GM23338 (cell line): Measurements from ENCODE around the gene NDC1. TPM values are rescaled to one million over a fixed set of nuclear protein-coding genes. Genes with fewer than 3 reads are reported as not detected.

Experiments used
- ATAC-seq: fragments of 200-7000 bp; cut with Tn5 transposase; 3 replicates; pipeline ENCODE4 v1.9.1; 2020
- DNase-seq: peaks from one replicate; pipeline ENCODE4 v3.0.0-alpha.2; 2015; ENCODE audit warnings: low spot score
- H2AFZ ChIP-seq: fragments of 200-600 bp; sonication (generic); 2 replicates; pipeline ENCODE4 v1.8.0; 2016; ENCODE audit warnings: antibody characterized with exemption, mild to moderate bottlenecking, moderate library complexity
- H3F3A ChIP-seq: fragments of 200-600 bp; sonication (generic); replicated peaks from 2 replicates; pipeline ENCODE4 v1.8.0; 2017; ENCODE audit warnings: antibody characterized with exemption, mixed run types, low read depth
- H3K27ac ChIP-seq: fragments of 200-600 bp; sonication (generic); 2 replicates; pipeline ENCODE4 v1.6.1; 2016; ENCODE audit warnings: low read depth
- H3K27me3 ChIP-seq: fragments of 200-600 bp; sonication (generic); 2 replicates; pipeline ENCODE4 v1.8.0; 2016; ENCODE audit warnings: mild to moderate bottlenecking, mixed run types, moderate library complexity; ENCODE audit not compliant: insufficient read depth
- H3K36me3 ChIP-seq: fragments of 200-600 bp; sonication (generic); 2 replicates; pipeline ENCODE4 v1.8.0; 2016; ENCODE audit warnings: mild to moderate bottlenecking; ENCODE audit not compliant: insufficient read depth
- H3K4me1 ChIP-seq: fragments of 200-600 bp; sonication (generic); 2 replicates; pipeline ENCODE4 v1.8.0; 2016; ENCODE audit warnings: mild to moderate bottlenecking, moderate library complexity; ENCODE audit not compliant: insufficient read depth
- H3K4me2 ChIP-seq: fragments of 200-600 bp; sonication (generic); 2 replicates; pipeline ENCODE4 v1.7.1; 2017; ENCODE audit warnings: mixed run types
- H3K4me3 ChIP-seq: fragments of 200-600 bp; sonication (generic); 2 replicates; pipeline ENCODE4 v1.6.1; 2016; ENCODE audit warnings: mixed run types
- H3K79me2 ChIP-seq: fragments of 200-600 bp; sonication (generic); replicated peaks from 2 replicates; pipeline ENCODE4 v1.8.0; 2017; ENCODE audit warnings: mild to moderate bottlenecking; ENCODE audit not compliant: insufficient read depth
- H3K9me2 ChIP-seq: fragments of 200-600 bp; sonication (generic); 2 replicates; pipeline ENCODE4 v1.8.0; 2017; ENCODE audit not compliant: insufficient read depth
- H4K20me1 ChIP-seq: fragments of 200-600 bp; sonication (generic); replicated peaks from 2 replicates; pipeline ENCODE4 v1.8.0; 2017; ENCODE audit warnings: mild to moderate bottlenecking; ENCODE audit not compliant: insufficient read depth
- H3K27ac Mint-ChIP-seq: 2 replicates; pipeline ENCODE4 v1.8.0; 2020; ENCODE audit warnings: inconsistent platforms, mild to moderate bottlenecking, moderate library complexity, mixed read lengths
- H3K27me3 Mint-ChIP-seq: 3 replicates; pipeline ENCODE4 v1.8.0; 2022; ENCODE audit warnings: low read depth, mild to moderate bottlenecking, moderate library complexity, mixed read lengths, inconsistent platforms; ENCODE audit not compliant: insufficient read depth, poor library complexity
- H3K36me3 Mint-ChIP-seq: 3 replicates; pipeline ENCODE4 v1.8.0; 2021; ENCODE audit warnings: low read depth, mild to moderate bottlenecking, inconsistent platforms, moderate library complexity, mixed read lengths
- H3K4me1 Mint-ChIP-seq: 3 replicates; pipeline ENCODE4 v1.8.0; 2020; ENCODE audit warnings: mild to moderate bottlenecking, inconsistent platforms, mixed read lengths
- H3K4me3 Mint-ChIP-seq: 3 replicates; pipeline ENCODE4 v1.8.0; 2021; ENCODE audit warnings: moderate library complexity, mild to moderate bottlenecking, inconsistent platforms, mixed read lengths
- H3K9me3 Mint-ChIP-seq: 3 replicates; pipeline ENCODE4 v1.8.0; 2020; ENCODE audit warnings: moderate library complexity, mild to moderate bottlenecking, inconsistent platforms, mixed read lengths
- CREB1 ChIP-seq: fragments of 250-450 bp; sonication (Bioruptor Pico); IDR thresholded peaks from 2 replicates; pipeline ENCODE4 v1.5.0; 2020; ENCODE audit warnings: low read depth, mild to moderate bottlenecking, moderate library complexity
- CTCF ChIP-seq, 2 experiments: fragments of 200-600 bp in 1 of 2; sonication (generic) in 1 of 2; conservative IDR thresholded peaks; 2 replicates each; pipeline versions ENCODE4 v1.5.1 to v1.6.1; 2016 to 2017; ENCODE audit warnings: antibody characterized with exemption in 2 of 2, low read depth in 2 of 2, mild to moderate bottlenecking in 2 of 2, moderate library complexity in 1 of 2
- ETS1 ChIP-seq: IDR thresholded peaks from 2 replicates; pipeline ENCODE4 v1.6.1; 2016; ENCODE audit warnings: antibody characterized with exemption
- EZH2 ChIP-seq: fragments of 200-600 bp; sonication (generic); IDR thresholded peaks from one replicate; pipeline ENCODE4 v1.8.0; 2017; ENCODE audit warnings: antibody characterized with exemption, mild to moderate bottlenecking, low read depth; ENCODE audit not compliant: unreplicated experiment
- EZH2phosphoT487 ChIP-seq: fragments of 200-600 bp; sonication (generic); IDR thresholded peaks from one replicate; pipeline ENCODE4 v1.8.1; 2018; ENCODE audit warnings: antibody characterized with exemption; ENCODE audit not compliant: unreplicated experiment
- JUNB ChIP-seq: IDR thresholded peaks from one replicate; pipeline ENCODE4 v1.6.1; 2016; ENCODE audit warnings: antibody characterized with exemption; ENCODE audit not compliant: unreplicated experiment
- NANOG ChIP-seq: IDR thresholded peaks from 2 replicates; pipeline ENCODE4 v1.6.1; 2016; ENCODE audit warnings: antibody characterized with exemption, borderline replicate concordance
- POLR2AphosphoS5 ChIP-seq: IDR thresholded peaks from 2 replicates; pipeline ENCODE4 v1.6.1; 2016; ENCODE audit warnings: antibody characterized with exemption, low read depth
- REST ChIP-seq: IDR thresholded peaks from one replicate; pipeline ENCODE4 v1.6.1; 2018; ENCODE audit warnings: antibody characterized with exemption; ENCODE audit not compliant: unreplicated experiment
- STAT1 ChIP-seq: IDR thresholded peaks from one replicate; pipeline ENCODE4 v1.6.1; 2016; ENCODE audit warnings: antibody characterized with exemption; ENCODE audit not compliant: unreplicated experiment
- ZNF114 ChIP-seq: fragments of 250-450 bp; sonication (Bioruptor Pico); IDR thresholded peaks from 2 replicates; pipeline ENCODE4 v1.5.0; 2020; ENCODE audit warnings: mild to moderate bottlenecking, moderate library complexity
- ZNF331 ChIP-seq: fragments of 250-450 bp; sonication (Bioruptor Pico); IDR thresholded peaks from 2 replicates; pipeline ENCODE4 v1.5.0; 2020; ENCODE audit warnings: low read depth, mild to moderate bottlenecking, moderate library complexity
- ZNF462 ChIP-seq: fragments of 250-450 bp; sonication (Bioruptor Pico); IDR thresholded peaks from 2 replicates; pipeline ENCODE4 v1.5.0; 2020; ENCODE audit warnings: mild to moderate bottlenecking, moderate library complexity
- polyA plus RNA-seq: library from polyadenylated mRNA; unstranded; fragments of >200 nt; fragmentation: Nextera tagmentation; extraction: Ambion mirVana; gene quantifications from 2 replicates; pipeline ENCODE4 v1.2.1, GENCODE V29; 2016
- total RNA-seq: library from RNA; depleted of rRNA; stranded (reverse); fragments of >200 nt; shearing (Covaris generic); gene quantifications from 2 replicates; pipeline ENCODE4 v1.2.3, GENCODE V29; 2014

The NDC1 gene
- total and polyA plus RNA-seq, 2 experiments from 2014 or later = 19.8 to 100 TPM

- Histone ChIP-seq H3K27me3 (no peaks in the 10 kb centered on the region), H4K20me1 (0 out of 2 replicates have a peak, but pooled peaks cover 6% of the 10 kb centered on the region), H2AFZ (no peak overlapping the region), H3F3A (no peaks in the 10 kb centered on the region), H3K4me1 (no peaks in the 10 kb centered on the region), H3K27ac (no peak overlapping the region), H3K9me2 (no peaks in the 10 kb centered on the region), H3K4me3 (no peak overlapping the region), H3K79me2 (no peaks in the 10 kb centered on the region; the same call in 1 of the 2 replicates), H3K36me3 (peaks cover 20% of the 10 kb centered on the region; the same call in 1 of the 2 replicates), H3K4me2 (no peak overlapping the region)
- Mint-ChIP-seq H3K27ac (no peak overlapping the region), H3K4me3 (no peak overlapping the region), H3K4me1 (no peaks in the 10 kb centered on the region), H3K9me3 (no peaks in the 10 kb centered on the region), H3K36me3 (peaks cover 65% of the 10 kb centered on the region), H3K27me3 (no peaks in the 10 kb centered on the region)
- no peak for DNase-seq
- TF ChIP-seq STAT1 (no peak), ZNF462 (CRISPR knock-in tag) (no peak), ETS1 (no peak), EZH2 (no peak), POLR2AphosphoS5 (no peak), REST (no peak), CREB1 (no peak), ZNF331 (no peak), EZH2phosphoT487 (no peak), ZNF114 (no peak), CTCF (conservative IDR thresholded peaks at IDR 0.05; ENCODE audit: low read depth in 2 of 2) (no peak), NANOG (no peak), JUNB (no peak)
- no peak for ATAC-seq
These were observed 45.3 kb downstream of the NDC1 start for GRCh38 chr1:53792806-53793205.
